Lower lobe of right lung (tissue), 2 donors: ENCODE data around the gene RHBDL3. TPM values are rescaled to one million over a fixed set of nuclear protein-coding genes. Genes with fewer than 3 reads are reported as not detected.
"Not testable (repeated sequence)": the region's sequence is repeated elsewhere in the genome, so short reads cannot be mapped to it uniquely, and the experiment has no call there.

ENCODE experiments used
- ATAC-seq, 2 donors: fragments of 200-7000 bp; cut with Tn5 transposase; one replicate each; pipeline ENCODE4 v1.9.1; 2020 to 2022; ENCODE audit warnings: mild to moderate bottlenecking in 2 of 2, moderate library complexity in 2 of 2
- DNase-seq: peaks from one replicate; pipeline ENCODE4 v3.0.0-alpha.2; 2020
- H3K27ac ChIP-seq: fragments of 200-600 bp; one replicate; pipeline ENCODE4 v1.8.0; 2022
- H3K27me3 ChIP-seq: fragments of 200-600 bp; one replicate; pipeline ENCODE4 v1.8.0; 2022; ENCODE audit warnings: low read depth
- H3K36me3 ChIP-seq: fragments of 200-600 bp; one replicate; pipeline ENCODE4 v1.8.0; 2022; ENCODE audit warnings: mild to moderate bottlenecking
- H3K4me1 ChIP-seq: fragments of 200-600 bp; one replicate; pipeline ENCODE4 v1.8.0; 2022
- H3K4me3 ChIP-seq: fragments of 200-600 bp; one replicate; pipeline ENCODE4 v1.8.0; 2022; ENCODE audit warnings: mild to moderate bottlenecking
- H3K9me3 ChIP-seq: fragments of 200-600 bp; one replicate; pipeline ENCODE4 v1.8.0; 2022
- intact Hi-C: fragments of 100-400 bp; cut with DNase I; formaldehyde crosslinking; loops from one replicate; pipeline ENCODE4 v1.11.0; 2022
- total RNA-seq: library from RNA; stranded (reverse); fragmentation: NEBNext Ultra II Directional; extraction: Animal tissue kit (Norgen Biotek cat#: 25700); gene quantifications from one replicate; pipeline ENCODE4 v1.2.1, GENCODE V29; 2021
- TF ChIP-seq, protein P1 (sequence below): fragments of 200-600 bp; IDR thresholded peaks from one replicate; pipeline ENCODE4 v1.8.0; 2022; ENCODE audit warnings: antibody characterized with exemption, mild to moderate bottlenecking
- donor health status: DM: no; HTN: yes; CAD: no; lungs with severe emphysema.

The RHBDL3 gene
- total RNA-seq, 1 donor from 2014 or later, result 0.18 TPM

DNA sequence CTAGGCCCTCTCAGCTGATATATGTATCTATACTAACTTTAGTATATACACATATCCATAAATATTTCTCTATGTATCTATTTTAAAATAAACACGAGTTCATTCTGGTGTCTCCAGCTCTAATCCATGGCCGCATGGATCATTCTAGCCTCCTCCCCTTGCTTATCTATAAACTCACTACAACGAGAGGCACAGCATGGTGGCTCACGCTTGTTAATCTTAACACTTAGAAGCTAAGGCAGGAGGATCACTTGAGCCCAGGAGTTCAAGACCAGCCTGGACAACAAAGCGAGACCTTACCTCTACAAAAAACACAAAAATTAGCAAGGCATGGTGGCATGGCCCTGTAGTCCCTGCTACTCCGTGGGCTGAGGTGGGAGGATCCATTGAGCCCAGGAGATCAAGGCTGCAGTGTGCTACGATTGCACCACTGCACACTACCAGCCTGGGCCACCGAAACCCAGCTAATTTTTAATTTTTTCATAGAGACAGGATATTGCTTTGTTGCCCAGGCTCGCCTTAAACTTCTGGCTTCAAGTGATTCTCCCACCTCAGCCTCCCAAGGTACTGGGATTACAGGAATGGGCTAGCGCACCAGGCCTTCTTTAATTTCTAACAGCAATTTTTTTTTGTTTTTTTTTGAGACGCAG is 80.4 kb downstream of the RHBDL3 start:
- ATAC-seq, result no peak
- no peak for DNase-seq
- Histone ChIP-seq H3K27me3 (no peaks in the 10 kb centered on the region), H3K9me3 (no peaks in the 10 kb centered on the region), H3K4me1 (peaks cover 20% of the 10 kb centered on the region), H3K27ac (no peak overlapping the region), H3K36me3 (no peaks in the 10 kb centered on the region), H3K4me3 (no peak overlapping the region)
- TF ChIP-seq, protein P1, sequence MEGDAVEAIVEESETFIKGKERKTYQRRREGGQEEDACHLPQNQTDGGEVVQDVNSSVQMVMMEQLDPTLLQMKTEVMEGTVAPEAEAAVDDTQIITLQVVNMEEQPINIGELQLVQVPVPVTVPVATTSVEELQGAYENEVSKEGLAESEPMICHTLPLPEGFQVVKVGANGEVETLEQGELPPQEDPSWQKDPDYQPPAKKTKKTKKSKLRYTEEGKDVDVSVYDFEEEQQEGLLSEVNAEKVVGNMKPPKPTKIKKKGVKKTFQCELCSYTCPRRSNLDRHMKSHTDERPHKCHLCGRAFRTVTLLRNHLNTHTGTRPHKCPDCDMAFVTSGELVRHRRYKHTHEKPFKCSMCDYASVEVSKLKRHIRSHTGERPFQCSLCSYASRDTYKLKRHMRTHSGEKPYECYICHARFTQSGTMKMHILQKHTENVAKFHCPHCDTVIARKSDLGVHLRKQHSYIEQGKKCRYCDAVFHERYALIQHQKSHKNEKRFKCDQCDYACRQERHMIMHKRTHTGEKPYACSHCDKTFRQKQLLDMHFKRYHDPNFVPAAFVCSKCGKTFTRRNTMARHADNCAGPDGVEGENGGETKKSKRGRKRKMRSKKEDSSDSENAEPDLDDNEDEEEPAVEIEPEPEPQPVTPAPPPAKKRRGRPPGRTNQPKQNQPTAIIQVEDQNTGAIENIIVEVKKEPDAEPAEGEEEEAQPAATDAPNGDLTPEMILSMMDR, result no peak
- intact Hi-C loops, result no loop called here

DNA sequence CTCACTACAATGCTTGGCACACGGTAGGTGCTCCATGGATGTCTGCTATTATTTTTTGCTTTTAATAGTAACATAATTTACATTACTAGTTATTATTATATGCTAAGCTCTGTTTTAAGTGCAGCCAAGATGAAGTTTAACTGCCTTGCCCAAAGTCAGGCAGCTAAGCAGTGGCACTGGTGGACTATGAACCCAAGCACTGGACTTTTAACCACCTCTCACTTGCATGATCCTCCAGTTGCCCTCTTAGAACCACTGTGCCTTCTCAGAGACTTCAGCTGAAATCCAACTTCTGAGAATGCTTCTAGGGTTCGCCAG is 82.8 kb downstream of the RHBDL3 start:
- TF ChIP-seq, protein P1, result no peak
- intact Hi-C loops, result no loop called here
- Histone ChIP-seq H3K4me1 (peaks cover 31% of the 10 kb centered on the region), H3K36me3 (peaks cover 19% of the 10 kb centered on the region), H3K9me3 (no peaks in the 10 kb centered on the region), H3K27ac (no peak overlapping the region), H3K4me3 (no peak overlapping the region), H3K27me3 (no peaks in the 10 kb centered on the region)
- DNase-seq (no peak), ATAC-seq (no peak)

DNA sequence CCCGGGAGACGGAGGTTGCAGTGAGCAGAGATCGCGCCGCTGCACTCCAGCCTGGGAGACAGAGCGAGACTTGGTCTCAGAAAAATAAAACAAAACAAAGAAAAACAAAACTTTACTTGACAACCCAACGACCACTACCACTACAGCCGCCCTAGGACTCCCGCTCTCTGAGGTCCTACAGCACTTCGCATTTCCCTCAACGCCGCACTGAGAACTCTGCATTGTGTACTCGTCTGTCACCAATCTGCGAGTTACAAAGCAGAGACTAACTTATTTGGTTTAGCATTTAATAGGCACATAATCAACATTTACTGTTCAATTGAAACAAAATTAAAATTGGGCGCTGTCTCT is 83.8 kb downstream of the RHBDL3 start:
- Histone ChIP-seq H3K27ac (peak overlapping the region; percentile 98), H3K4me1 (peaks cover 41% of the 10 kb centered on the region), H3K4me3 (peak overlapping the region; percentile 82), H3K9me3 (no peaks in the 10 kb centered on the region), H3K27me3 (no peaks in the 10 kb centered on the region), H3K36me3 (peaks cover 29% of the 10 kb centered on the region)
- TF ChIP-seq, protein P1, result no peak
- ATAC-seq, result peak in 1 of 2 donors; percentile 32
- intact Hi-C loops, result no loop called here
- no peak for DNase-seq

DNA sequence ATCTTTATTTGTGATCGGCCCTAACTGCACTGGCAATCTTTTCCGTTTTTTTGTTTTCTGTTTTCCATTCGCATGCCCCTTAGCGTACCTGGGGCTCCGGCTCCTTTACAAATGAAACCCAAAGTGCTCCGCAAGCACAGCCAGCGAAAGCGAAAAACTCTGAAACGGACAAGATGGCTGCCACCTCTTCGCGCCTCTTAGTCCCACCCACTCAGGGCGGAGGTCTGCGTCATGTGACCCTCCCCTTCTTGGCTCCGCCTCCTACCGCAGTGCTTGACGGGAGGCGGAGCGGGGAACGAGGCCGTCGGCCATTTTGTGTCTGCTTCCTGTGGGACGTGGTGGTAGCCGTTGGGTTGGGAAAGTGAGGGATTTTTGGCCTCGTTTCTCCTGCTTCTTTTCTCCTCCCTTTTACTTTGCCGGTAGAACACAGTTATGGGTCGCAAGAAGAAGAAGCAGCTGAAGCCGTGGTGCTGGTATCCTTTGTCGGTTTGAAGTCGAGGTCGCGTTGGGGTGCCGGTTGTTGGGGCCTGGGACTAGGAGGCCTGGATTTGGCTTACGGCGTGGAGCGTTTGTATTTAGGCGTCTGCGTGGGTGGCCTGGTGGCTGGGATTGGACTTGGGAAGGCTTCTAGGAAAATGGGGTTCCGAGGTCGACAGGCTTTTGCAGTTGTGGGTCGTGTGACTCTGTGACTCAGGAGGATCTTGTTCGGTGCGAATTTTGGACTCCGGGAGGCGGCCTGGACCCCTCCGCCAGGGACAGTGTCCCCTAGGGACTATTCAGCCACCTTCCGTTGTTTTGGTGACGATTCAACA is 84.4 kb downstream of the RHBDL3 start, which contains the start of gene ZNF207:
Gene ZNF207 (plus strand): TSS at position 304 of the 812 bp plus-strand sequence. CDS start 129 bp downstream, at position 433.
- Histone ChIP-seq H3K4me1 (peaks cover 47% of the 10 kb centered on the region), H3K27ac (peak within 1 kb of the TSS; percentile 98), H3K27me3 (no peaks in the 10 kb centered on the region), H3K4me3 (peak within 1 kb of the TSS; percentile 82), H3K9me3 (no peaks in the 10 kb centered on the region), H3K36me3 (peaks cover 35% of the 10 kb centered on the region)
- peak; percentile 99 for ATAC-seq
- intact Hi-C loops, result no loop called here
- TF ChIP-seq, protein P1, result no peak
- DNase-seq, result peak; percentile 96

DNA sequence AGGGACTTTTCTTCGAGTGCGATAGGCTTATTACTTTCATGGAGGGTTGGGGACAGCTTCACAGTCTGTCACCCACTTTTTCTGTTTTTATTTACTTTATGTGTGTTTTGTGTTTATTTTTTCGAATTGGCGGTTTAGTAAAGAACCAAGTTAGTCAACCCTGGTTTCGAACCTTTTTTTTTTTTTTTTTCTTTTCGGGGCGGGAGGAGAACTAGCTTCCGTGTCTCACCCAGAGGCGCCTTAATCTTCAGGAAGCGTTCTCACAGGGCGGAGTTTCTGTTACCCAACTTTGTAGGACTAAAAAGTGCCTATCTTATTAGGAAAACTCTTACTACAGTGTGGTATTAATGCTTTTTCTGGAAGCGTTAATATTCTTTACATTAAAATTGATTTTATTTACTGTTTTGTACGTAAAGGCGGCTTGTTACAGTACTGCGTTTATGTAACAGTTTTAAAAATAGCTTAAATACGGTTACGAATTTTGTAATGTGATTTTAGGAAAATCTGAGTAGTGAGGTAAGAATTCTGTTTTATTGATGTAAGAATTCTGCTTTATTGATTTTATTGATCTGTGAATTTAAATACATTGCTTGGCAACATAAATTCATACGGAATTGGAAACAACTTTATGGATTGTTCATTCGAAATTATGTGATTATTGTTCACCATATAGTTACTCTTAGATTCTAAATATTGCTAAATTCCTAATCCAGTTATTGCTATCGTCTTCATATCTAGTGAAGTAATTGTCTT is 85.2 kb downstream of the RHBDL3 start:
- no peaks in the 10 kb centered on the region for H3K27me3 ChIP-seq
- peaks cover 42% of the 10 kb centered on the region for H3K36me3 ChIP-seq
- peak; percentile 72 to 83 for ATAC-seq
- H3K4me3 ChIP-seq, result peak overlapping the region; percentile 82
- peaks cover 55% of the 10 kb centered on the region for H3K4me1 ChIP-seq
- no peaks in the 10 kb centered on the region for H3K9me3 ChIP-seq
- intact Hi-C loops, result no loop called here
- no peak for DNase-seq
- TF ChIP-seq, protein P1, result no peak
- peak overlapping the region; percentile 98 for H3K27ac ChIP-seq

DNA sequence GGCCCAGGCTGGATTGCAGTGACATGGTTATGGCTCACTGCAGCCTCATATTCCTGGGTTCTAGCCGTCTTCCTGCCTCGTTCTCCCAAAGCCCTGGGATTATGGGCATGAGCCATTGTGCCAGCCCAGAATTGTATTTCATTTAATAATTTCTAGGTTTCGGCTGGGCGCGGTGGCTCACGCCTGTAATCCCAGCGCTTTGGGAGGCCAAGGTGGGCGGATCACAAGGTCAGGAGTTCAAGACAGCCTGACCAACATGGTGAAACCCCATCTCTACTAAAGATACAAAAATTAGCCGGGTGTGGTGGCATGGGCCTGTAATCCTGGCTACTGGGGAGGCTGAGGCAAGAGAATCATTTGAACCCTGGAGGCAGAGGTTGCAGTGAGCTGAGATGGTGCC is 87.1 kb downstream of the RHBDL3 start:
- H3K36me3 ChIP-seq, result peaks cover 61% of the 10 kb centered on the region
- H3K27ac ChIP-seq, H3K9me3 ChIP-seq, intact Hi-C loops, DNase-seq, ATAC-seq, H3K27me3 ChIP-seq: not testable (repeated sequence)
- H3K4me1 ChIP-seq, result peaks cover 74% of the 10 kb centered on the region
- H3K4me3 ChIP-seq, result peak overlapping the region; percentile 82
